ENCODE measurements around the gene RNF113A. TPM values are rescaled to one million over a fixed set of nuclear protein-coding genes. Genes with fewer than 3 reads are reported as not detected.

The RNF113A gene
- total RNA-seq, 1 experiment from 2014 or later, result 23.2 TPM

DNA sequence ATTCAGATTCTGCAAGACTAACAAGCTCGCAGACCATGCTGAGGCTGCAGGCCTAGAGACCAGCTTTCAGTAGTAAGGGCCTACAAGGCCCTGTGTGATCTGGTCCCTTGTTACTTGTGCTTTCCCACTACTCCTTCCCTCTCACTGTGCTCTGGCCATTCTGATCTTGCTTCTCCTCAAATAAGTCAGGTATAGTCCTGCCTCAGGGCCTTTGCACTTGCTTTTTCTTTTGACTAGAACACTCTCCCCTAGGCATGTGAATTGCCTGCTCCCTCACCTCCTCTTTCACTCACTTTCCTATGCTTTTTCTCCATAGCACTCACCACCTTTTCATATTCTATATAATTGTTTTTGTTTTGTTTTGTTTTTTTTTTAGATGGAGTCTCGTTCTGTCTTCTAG lies 46.3 kb upstream of the RNF113A start:
- BruUV-seq (replicated peaks), result no TSS peak
- CTCF ChIA-PET, result no interaction called here
- POLR2A ChIA-PET (ENCODE audit: unreplicated experiment), result interaction anchor here (0.8 kb wide), 1 partner anchor 1344 kb away, joined by 5 read pairs; no protein-coding TSS in a partner anchor

GRCh38 chrX:119916310-119916709 lies 44.8 kb upstream of the RNF113A start:
- Histone ChIP-seq H3K9me3 (ENCODE audit: insufficient read depth, low read depth) (no peaks in the 10 kb centered on the region), H3K27me3 (ENCODE audit: insufficient read depth, low read depth) (no peaks in the 10 kb centered on the region), H3K4me2 (no peak overlapping the region), H3K27ac (no peak overlapping the region), H4K20me1 (ENCODE audit: insufficient read depth) (no peaks in the 10 kb centered on the region), H3K4me1 (replicated peaks; ENCODE audit: insufficient read depth) (no peaks in the 10 kb centered on the region), H3K79me2 (ENCODE audit: low read depth) (no peaks in the 10 kb centered on the region), H3K9me2 (ENCODE audit: insufficient read depth) (no peaks in the 10 kb centered on the region), H3K36me3 (ENCODE audit: low read depth) (no peaks in the 10 kb centered on the region), H3F3A (ENCODE audit: insufficient read depth, low read depth) (no peaks in the 10 kb centered on the region), H2AFZ (no peak overlapping the region), H3K4me3 (no peak overlapping the region)
- intact Hi-C loops (cut with micrococcal nuclease; ENCODE audit: unreplicated experiment), result no loop called here
- no peak for DNase-seq
- ChIA-PET CTCF (no interaction called here), POLR2A (ENCODE audit: unreplicated experiment) (no interaction called here)
- TF ChIP-seq CTCF (conservative IDR thresholded peaks at IDR 0.05) (no peak), EZH2 (IDR thresholded peaks at IDR 0.05; ENCODE audit: low read depth) (no peak)
- no TSS peak for BruUV-seq (replicated peaks)

More for the DNA sequence above, 46.3 kb upstream of the RNF113A start:
- DNase-seq, result no peak
- Histone ChIP-seq H3K79me2 (ENCODE audit: low read depth) (no peaks in the 10 kb centered on the region), H2AFZ (no peak overlapping the region), H3F3A (ENCODE audit: insufficient read depth, low read depth) (no peaks in the 10 kb centered on the region), H4K20me1 (ENCODE audit: insufficient read depth) (no peaks in the 10 kb centered on the region), H3K9me3 (ENCODE audit: insufficient read depth, low read depth) (no peaks in the 10 kb centered on the region), H3K27ac (no peak overlapping the region), H3K9me2 (ENCODE audit: insufficient read depth) (no peaks in the 10 kb centered on the region), H3K4me2 (no peak overlapping the region), H3K27me3 (ENCODE audit: insufficient read depth, low read depth) (no peaks in the 10 kb centered on the region), H3K4me3 (no peak overlapping the region), H3K36me3 (ENCODE audit: low read depth) (no peaks in the 10 kb centered on the region), H3K4me1 (replicated peaks; ENCODE audit: insufficient read depth) (no peaks in the 10 kb centered on the region)
- no peak for TF ChIP-seq EZH2 (IDR thresholded peaks at IDR 0.05; ENCODE audit: low read depth)
- no peak for TF ChIP-seq CTCF (conservative IDR thresholded peaks at IDR 0.05)
- intact Hi-C loops (cut with micrococcal nuclease; ENCODE audit: unreplicated experiment), result no loop called here

- ChIA-PET POLR2A (ENCODE audit: unreplicated experiment) (no interaction called here), CTCF (no interaction called here)
- Histone ChIP-seq H3K27me3 (ENCODE audit: insufficient read depth, low read depth) (no peaks in the 10 kb centered on the region), H3K4me3 (no peak overlapping the region), H3K27ac (no peak overlapping the region), H3K9me3 (ENCODE audit: insufficient read depth, low read depth) (no peaks in the 10 kb centered on the region), H3K9me2 (ENCODE audit: insufficient read depth) (no peaks in the 10 kb centered on the region), H3K4me1 (replicated peaks; ENCODE audit: insufficient read depth) (0 out of 2 replicates have a peak, but pooled peaks cover 4% of the 10 kb centered on the region), H3K4me2 (no peak overlapping the region), H3K79me2 (ENCODE audit: low read depth) (no peaks in the 10 kb centered on the region), H3K36me3 (ENCODE audit: low read depth) (no peaks in the 10 kb centered on the region), H2AFZ (no peak overlapping the region), H3F3A (ENCODE audit: insufficient read depth, low read depth) (no peaks in the 10 kb centered on the region), H4K20me1 (ENCODE audit: insufficient read depth) (no peaks in the 10 kb centered on the region)
- DNase-seq, result no peak
- no TSS peak for BruUV-seq (replicated peaks)
- TF ChIP-seq CTCF (conservative IDR thresholded peaks at IDR 0.05) (no peak), EZH2 (IDR thresholded peaks at IDR 0.05; ENCODE audit: low read depth) (no peak)
- intact Hi-C loops (cut with micrococcal nuclease; ENCODE audit: unreplicated experiment), result no loop called here
Measured at GRCh38 chrX:119900976-119901375, 29.4 kb upstream of the RNF113A start.

Data from PC-9 (cell line).